ENCODE results near the gene TCF3.
A peak's percentile ranks its signal among the peaks of the same experiment; 100 is the strongest.
"Not testable (repeated sequence)": the region's sequence is repeated elsewhere in the genome, so short reads cannot be mapped to it uniquely, and the experiment has no call there.

The TCF3 gene

GRCh38 chr19:1650650-1651567 lies 1.5 kb downstream of the TCF3 start:
- DNase-seq (ENCODE audit: low read depth) = peak; percentile 61

DNA sequence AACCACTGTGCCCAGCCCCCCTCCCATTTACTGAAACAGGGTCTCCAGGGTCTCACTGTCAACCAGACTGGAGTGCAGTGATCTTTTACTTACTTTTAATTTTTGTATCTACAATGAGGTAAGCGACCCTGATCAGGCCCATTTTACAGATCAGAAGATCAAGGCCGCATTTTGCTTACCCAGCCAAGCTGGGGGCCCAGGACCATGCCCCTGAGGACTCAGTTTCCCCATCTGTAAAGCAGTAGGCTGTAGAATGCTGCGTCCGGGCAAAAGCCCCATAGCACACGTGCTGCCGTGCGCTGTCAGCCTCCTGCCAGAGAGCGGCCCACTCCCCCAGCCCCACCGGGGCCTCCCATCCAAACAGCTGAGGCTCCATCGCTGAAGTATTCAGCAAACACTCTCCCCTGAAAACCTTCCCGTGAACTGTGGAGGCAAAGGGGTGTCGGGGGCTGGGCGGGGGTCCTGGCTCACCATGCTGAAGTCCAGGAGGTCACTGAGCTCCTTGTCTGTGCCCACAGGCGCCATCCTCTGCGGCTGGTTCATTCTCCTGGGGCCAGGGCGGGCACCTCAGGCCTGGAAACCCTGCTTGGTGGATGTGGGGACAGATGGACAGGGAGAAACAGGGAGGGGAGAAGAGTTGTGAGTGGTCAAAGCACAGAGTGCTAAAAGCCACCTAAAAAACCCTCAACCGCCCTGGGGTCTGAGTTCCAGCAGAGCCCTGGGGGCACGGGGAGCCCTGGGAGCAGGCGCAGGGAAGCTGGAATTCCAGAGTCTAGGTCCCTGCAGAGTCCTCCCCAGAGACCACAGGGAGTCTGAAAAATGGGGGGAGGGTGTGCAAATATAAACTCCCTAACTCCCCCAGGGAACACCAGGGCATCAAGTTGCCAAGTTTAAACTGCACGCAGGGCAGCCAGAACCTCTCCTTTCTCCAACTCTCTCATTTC lies 2.4 kb downstream of the TCF3 start:
- no peak for DNase-seq (ENCODE audit: low read depth)

- DNase-seq (ENCODE audit: low read depth) = no peak
These were observed 3.4 kb downstream of the TCF3 start for GRCh38 chr19:1648920-1649541.

DNA sequence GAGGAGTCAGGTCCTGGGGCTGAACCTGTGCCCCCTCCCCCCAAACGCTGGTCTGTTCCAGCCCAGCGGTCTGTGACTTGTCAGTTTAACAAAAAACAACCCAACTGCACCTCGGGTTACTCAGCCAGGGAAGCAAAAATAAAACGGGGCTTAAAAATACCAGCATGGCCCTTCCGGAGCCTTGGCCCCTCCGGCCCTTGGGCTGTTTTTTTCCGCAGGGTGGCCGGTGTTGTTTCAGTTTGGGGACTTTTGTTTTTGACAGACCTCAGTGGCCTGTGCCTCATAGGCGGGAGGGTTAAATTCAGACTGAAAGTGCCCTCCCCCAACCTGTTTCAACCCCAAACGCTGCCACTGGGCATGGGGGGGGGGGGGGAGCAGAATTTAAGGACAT lies 4.0 kb downstream of the TCF3 start:
- DNase-seq (ENCODE audit: low read depth) = no peak

DNA sequence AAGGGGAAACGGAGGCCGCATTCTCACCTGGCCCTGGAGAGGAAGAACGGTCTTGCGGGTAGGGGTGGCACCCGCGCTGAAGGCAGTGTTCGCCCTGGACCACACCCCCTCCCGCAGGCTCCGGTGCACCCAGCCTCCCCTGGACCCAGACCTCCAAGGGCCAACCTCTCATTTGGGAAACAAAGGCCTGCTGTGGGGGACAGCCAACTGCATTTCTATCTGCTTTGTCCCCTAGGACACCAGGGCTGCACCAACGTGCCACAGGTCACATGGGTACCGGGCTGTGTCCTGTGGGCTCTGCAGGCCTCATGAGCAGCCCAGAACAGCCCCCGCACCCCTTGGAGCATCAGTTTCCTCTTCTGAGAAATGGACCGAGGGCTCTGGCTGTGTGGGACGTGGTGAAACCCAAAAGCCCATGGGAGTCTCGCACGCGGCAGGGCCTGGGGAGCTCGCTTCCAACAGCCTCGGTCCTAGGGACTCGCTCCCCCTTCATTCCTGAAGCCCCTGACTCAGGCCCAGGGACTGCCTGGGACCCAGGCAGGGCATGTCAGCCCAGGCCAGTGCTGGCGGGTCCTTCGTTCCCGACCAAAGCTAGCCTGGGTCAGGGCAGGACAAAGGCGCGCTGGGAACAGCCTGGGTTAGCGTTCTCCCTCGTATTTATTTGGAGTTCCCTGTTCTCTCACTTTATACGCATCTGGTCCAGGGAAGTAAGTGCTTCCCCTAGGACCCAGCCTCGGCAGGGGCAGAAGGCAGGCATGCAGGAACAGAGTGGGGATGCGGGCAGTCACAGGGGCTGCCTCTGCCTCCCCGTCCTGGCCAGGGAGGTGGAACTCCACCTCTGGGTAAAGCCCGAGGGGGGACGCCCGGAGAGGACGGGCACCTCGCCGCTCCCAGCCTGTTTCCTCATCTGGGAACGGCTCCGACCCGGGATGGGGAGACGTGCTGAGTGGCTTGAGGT lies 4.6 kb downstream of the TCF3 start:
- DNase-seq (ENCODE audit: low read depth) = no peak

DNA sequence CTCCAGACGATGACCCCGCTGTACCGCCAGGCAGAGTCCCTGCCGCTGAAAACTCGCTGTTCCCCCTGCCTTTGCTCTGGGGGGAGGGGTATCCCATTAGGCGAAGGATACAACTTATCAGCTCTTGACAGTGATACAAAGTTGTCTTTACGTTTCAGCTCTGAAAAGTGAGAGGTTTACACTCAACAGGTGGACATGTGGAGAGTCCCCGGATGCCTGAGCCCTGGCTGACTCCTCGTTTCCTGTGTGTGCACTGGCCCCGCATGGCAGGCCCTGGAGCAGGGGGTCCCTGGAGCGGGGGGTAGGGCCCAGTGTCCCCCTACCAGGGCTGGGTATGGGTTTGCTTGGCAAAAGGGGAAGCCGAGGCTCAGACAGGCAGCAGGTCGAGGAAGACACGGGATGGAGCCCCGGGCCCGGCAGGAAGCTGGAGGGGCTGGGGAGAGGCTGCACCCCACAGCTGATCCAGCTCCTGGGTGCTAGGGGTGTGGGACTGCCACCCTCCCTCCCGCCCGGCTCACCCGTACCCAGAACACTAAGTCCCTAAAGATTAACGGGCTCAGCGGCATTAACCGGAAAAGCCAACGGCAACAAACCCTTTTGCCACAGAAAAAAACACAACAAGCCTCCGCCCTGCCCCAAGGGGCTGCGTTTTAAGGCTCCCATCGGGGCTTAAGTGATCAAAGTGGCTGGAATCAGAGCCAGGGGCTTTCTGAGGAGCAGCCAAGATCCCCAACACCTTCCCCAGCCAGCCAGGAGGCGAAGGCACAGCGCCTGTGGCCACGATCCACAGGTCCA lies 5.6 kb downstream of the TCF3 start:
- no peak for DNase-seq (ENCODE audit: low read depth)

- DNase-seq (ENCODE audit: low read depth) = no peak
These were observed 6.3 kb downstream of the TCF3 start for GRCh38 chr19:1646149-1646548.

DNA sequence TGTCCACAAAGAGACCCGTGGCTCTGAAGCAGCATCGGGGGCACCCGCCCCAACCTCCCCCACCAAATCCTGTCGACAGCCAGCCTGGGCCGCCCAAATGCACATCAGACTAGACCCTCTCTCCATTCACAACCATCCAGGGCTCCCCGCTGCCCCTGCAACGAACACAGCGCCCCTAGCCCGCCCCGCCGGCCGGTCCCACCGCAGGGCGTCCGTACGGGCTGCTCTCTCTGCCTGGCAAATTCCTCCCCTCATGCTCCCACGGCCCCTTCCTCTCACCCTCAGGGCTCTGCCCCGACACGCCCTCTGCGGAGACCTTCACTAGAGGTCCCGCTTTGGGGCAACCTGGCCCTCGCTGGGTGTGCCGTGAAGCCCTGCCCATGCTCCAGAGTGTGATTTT lies 7.1 kb downstream of the TCF3 start:
- DNase-seq (ENCODE audit: low read depth) = no peak

- no peak for DNase-seq (ENCODE audit: low read depth)
These were observed 8.3 kb downstream of the TCF3 start for GRCh38 chr19:1644070-1644469.

DNA sequence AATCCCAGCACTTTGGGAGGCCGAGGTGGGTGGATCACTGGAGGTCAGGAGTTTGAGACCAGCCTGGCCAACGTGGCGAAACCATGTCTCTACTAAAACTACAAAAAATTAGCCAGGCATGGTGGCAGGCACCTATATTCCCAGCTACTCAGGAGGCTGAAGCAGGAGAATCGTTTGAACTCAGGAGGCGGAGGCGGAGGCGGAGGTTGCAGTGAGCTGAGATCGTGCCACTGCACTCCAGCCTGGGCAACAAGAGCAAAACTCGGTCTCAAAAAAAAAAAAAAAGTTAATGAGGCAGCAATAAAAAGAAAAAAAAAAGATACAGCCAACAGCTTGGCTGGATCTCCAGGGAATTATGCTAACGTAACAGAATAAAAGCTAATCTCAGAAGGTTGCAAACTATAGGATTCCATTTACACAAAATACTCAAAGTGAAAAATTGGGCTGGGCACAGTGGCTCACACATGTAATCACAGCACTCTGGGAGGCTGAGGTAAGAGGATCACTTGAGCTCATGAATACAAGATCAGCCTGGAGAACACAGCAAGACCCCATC lies 11.4 kb downstream of the TCF3 start:
- DNase-seq (ENCODE audit: low read depth) = not testable (repeated sequence)

- no peak for DNase-seq (ENCODE audit: low read depth)
These were observed 15.8 kb downstream of the TCF3 start for GRCh38 chr19:1636325-1637236.

DNA sequence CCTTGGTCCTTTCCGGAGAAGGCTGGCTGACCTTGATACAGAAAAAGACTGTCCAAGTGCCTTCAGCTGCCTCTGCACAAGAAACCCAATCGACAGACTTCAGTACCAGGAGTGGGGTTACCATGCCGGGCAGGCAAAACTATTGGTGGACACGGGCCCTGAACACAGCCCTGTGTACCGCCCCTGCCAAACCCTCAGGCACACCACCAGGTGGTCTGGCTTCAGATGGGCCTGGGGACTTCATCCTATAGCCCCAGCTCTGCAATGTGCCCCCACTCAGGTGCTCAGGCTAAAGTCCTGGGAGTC lies 17.5 kb downstream of the TCF3 start:
- no peak for DNase-seq (ENCODE audit: low read depth)

DNA sequence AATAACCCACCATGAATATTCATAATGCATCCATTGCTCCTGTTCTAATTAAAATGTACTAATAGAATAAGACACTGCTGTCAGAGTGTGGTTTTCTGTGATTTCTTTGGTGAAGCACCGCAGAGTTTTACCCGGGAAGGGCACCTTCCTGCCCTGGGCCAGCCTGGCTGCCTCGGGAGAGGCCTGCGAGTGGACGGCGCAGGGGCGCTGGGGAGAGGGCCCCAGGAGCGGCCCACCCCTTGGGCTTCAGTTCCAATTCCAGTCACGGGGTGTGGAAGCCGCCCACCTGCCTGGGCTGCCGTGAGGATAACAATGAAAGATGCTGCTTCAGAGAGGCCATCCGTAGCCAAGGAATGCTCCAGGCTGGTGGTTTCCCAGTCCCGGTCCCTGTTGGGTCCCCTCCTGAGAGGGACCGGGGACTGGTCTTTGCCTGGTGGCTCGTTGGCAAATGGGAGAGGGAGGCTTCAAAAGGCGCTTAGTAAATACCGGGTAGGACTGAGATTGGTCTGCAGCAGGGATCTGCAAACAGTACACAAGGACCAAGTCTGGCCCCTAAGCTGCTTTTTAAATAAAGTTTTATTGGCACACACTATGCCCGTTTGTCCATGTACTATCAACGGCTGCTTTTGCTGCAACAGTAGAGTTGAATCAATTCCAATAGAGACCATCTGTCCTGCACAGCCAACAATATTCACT lies 18.0 kb downstream of the TCF3 start:
- DNase-seq (ENCODE audit: low read depth) = no peak

DNA sequence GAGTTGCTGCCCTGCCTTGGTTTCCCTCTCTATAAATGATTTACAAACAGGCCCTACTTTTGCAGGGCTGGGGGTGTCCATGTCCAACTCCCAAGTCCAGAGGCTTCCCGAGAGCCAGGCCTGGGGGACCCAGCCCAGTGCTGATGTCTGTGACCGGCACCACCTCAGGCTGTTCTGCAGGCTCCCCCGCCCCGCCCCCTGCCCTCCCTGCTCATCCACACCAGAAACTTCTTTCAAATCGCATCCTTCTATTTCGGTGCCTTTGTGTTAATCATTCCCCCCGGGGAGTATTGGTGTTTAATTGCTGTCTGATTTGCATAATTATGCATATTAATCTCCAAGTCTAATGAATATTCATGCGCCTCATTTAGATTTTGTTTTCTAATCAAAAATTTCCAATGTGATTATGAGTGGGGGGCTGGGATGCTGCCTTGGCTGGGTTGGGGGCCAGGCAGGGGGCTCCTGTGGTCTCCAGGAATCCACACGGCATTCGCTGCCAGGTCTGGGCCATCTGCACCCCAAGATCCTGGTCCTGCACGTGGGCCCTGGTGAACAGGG lies 19.1 kb downstream of the TCF3 start:
- no peak for DNase-seq (ENCODE audit: low read depth)

- no peak for DNase-seq (ENCODE audit: low read depth)
These were observed 19.8 kb downstream of the TCF3 start for GRCh38 chr19:1632462-1633268.

- DNase-seq (ENCODE audit: low read depth) = no peak
These were observed 20.8 kb downstream of the TCF3 start for GRCh38 chr19:1631557-1632100.

DNA sequence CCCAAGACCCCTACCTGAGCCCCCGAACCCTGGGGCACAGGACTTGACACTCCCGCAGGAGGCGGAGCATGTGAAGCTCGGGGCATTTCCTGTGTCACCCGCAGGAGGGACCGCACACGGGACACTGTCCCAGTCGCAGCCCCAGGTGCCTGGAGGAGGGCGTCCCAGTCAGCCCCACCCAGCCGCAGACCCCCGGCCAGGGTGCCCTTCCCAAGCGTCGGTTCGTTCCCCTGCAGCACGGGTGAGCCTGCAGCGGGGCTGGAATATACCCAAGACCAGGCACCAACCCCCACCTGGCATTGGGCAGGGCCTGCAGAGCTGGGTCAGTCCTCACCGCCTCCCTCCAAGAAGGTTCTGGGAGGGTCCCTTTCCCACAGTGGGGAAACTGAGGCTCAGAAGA lies 21.6 kb downstream of the TCF3 start:
- no peak for DNase-seq (ENCODE audit: low read depth)
